SIG-M5 treated with dmso at 0.1 percent for 504 hours (cell line): ENCODE data around the gene N4BP2.
A peak's percentile ranks its signal among the peaks of the same experiment; 100 is the strongest.

Experiments used
- DNase-seq: peaks from one replicate; lab custom pipeline; 2025; ENCODE audit not compliant: unreplicated experiment; lab: John Stamatoyannopoulos, UW

Gene N4BP2

GRCh38 chr4:40205259-40206198, 148.9 kb downstream of the N4BP2 start:
- peak; percentile 87 for DNase-seq

DNA sequence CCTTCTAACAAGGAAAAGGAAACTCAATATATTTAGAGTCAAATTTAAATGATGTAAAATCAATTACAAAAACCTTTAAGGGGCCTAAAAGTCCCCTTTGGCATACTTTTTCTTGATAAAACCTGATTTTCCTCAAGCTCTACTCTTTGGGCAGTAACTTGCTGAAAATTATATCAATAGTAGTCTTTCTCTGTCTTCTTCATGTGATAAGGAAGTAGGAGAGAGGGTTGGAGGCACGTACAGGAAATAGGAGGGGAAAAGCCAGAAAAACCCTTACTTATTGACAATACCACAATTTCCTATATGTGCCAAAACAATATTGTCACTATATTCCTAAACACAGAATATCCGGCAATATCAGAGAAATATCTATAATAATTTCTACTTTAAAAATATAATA, 149.8 kb downstream of the N4BP2 start:
- peak; percentile 34 for DNase-seq
